DOHH2 (cell line): Measurements from ENCODE around the gene HYAL2.
A peak's percentile ranks its signal among the peaks of the same experiment; 100 is the strongest.

Experiments
- H3F3A ChIP-seq: fragments of 200-600 bp; sonication (generic), shearing (Covaris generic); 2 replicates; pipeline ENCODE4 v1.6.0; 2016; ENCODE audit warnings: antibody characterized with exemption, mild to moderate bottlenecking; ENCODE audit not compliant: control insufficient read depth, insufficient read depth
- H3K27ac ChIP-seq: fragments of 200-600 bp; sonication (generic); 2 replicates; pipeline ENCODE4 v1.5.1; 2014; ENCODE audit warnings: low read depth, mild to moderate bottlenecking, low read length, moderate library complexity
- H3K27me3 ChIP-seq: fragments of 200-600 bp; sonication (generic); 2 replicates; pipeline ENCODE4 v1.6.1; 2014; ENCODE audit warnings: mild to moderate bottlenecking, low read length, mixed read lengths; ENCODE audit not compliant: control insufficient read depth
- H3K36me3 ChIP-seq: fragments of 200-600 bp; sonication (generic); 2 replicates; pipeline ENCODE4 v1.6.1; 2014; ENCODE audit warnings: mild to moderate bottlenecking, low read length, moderate library complexity, mixed read lengths; ENCODE audit not compliant: control insufficient read depth
- H3K4me1 ChIP-seq: fragments of 200-600 bp; sonication (generic); 2 replicates; pipeline ENCODE4 v1.6.1; 2014; ENCODE audit warnings: mild to moderate bottlenecking, low read length, mixed read lengths; ENCODE audit not compliant: control insufficient read depth
- H3K4me2 ChIP-seq: fragments of 200-600 bp; sonication (generic); 2 replicates; pipeline ENCODE4 v1.6.0; 2014; ENCODE audit warnings: mild to moderate bottlenecking, low read length, moderate library complexity
- H3K4me3 ChIP-seq: fragments of 200-600 bp; sonication (generic); 2 replicates; pipeline ENCODE4 v1.5.1; 2014; ENCODE audit warnings: mild to moderate bottlenecking, low read length, mixed read lengths
- H3K79me2 ChIP-seq: fragments of 200-600 bp; sonication (generic); 2 replicates; pipeline ENCODE4 v1.6.1; 2014; ENCODE audit warnings: mild to moderate bottlenecking, low read length, mixed read lengths; ENCODE audit not compliant: control insufficient read depth
- H3K9me2 ChIP-seq: fragments of 200-600 bp; sonication (generic); replicated peaks from 2 replicates; pipeline ENCODE4 v1.6.1; 2014; ENCODE audit warnings: mild to moderate bottlenecking, low read length, mixed read lengths; ENCODE audit not compliant: control insufficient read depth
- H3K9me3 ChIP-seq: fragments of 200-600 bp; sonication (generic); 2 replicates; pipeline ENCODE4 v1.6.1; 2014; ENCODE audit warnings: antibody characterized with exemption, low read length, mixed read lengths; ENCODE audit not compliant: control insufficient read depth, insufficient read depth
- H4K20me1 ChIP-seq: fragments of 200-600 bp; sonication (generic); 2 replicates; pipeline ENCODE4 v1.6.0; 2014; ENCODE audit warnings: low read depth, mild to moderate bottlenecking, antibody characterized with exemption, low read length, moderate library complexity; ENCODE audit not compliant: control insufficient read depth, insufficient read depth
- CTCF ChIP-seq: fragments of 200-600 bp; sonication (generic); IDR thresholded peaks from one replicate; pipeline ENCODE4 v1.5.1; 2014; ENCODE audit warnings: antibody characterized with exemption, mild to moderate bottlenecking, low read depth, low read length; ENCODE audit not compliant: poor library complexity, severe bottlenecking
- EZH2phosphoT487 ChIP-seq: fragments of 200-600 bp; sonication (generic); IDR thresholded peaks from 2 replicates; pipeline ENCODE4 v1.6.1; 2017; ENCODE audit warnings: borderline replicate concordance, mild to moderate bottlenecking, antibody characterized with exemption, low read length, moderate library complexity, mixed read lengths

The HYAL2 gene

DNA sequence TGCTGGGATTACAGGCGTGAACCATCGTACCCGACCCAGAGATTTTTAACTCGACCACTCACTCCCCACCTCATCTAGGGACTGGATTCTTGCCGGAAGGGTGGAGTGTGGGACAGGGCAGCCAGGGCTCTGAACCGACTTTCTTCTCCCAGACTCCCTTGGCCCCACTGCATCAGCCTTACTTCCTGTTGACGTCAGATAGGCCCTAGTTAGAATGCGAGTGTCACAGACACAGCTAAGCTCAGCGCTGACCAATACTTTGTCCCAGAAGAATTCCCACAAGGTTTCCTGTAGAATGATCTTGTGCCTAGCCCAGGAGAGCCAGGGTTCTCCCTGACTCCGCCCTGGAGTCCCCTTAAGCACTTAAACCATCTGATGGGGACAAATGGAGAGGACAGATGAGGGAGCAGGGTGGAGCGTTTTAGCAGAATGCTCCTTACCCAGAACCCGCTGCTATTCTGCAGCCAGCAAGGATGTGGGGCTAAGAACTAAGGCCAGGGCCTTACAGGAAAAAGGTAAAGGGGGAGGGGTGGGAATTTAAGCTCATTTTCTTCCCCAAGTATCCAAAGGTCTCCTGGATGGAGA lies 11.3 kb upstream of the HYAL2 start:
- Histone ChIP-seq H3K79me2 (peaks cover 69% of the 10 kb centered on the region), H3K36me3 (peaks cover 90% of the 10 kb centered on the region), H3K27ac (no peak overlapping the region), H4K20me1 (0 out of 2 replicates have a peak, but pooled peaks cover 10% of the 10 kb centered on the region), H3K4me1 (peaks cover 44% of the 10 kb centered on the region), H3K9me3 (no peaks in the 10 kb centered on the region), H3K27me3 (no peaks in the 10 kb centered on the region), H3K9me2 (no peaks in the 10 kb centered on the region), H3F3A (peaks cover 22% of the 10 kb centered on the region), H3K4me3 (no peak overlapping the region), H3K4me2 (peak overlapping the region; percentile 41)
- no peak for TF ChIP-seq CTCF
- no peak for TF ChIP-seq EZH2phosphoT487

DNA sequence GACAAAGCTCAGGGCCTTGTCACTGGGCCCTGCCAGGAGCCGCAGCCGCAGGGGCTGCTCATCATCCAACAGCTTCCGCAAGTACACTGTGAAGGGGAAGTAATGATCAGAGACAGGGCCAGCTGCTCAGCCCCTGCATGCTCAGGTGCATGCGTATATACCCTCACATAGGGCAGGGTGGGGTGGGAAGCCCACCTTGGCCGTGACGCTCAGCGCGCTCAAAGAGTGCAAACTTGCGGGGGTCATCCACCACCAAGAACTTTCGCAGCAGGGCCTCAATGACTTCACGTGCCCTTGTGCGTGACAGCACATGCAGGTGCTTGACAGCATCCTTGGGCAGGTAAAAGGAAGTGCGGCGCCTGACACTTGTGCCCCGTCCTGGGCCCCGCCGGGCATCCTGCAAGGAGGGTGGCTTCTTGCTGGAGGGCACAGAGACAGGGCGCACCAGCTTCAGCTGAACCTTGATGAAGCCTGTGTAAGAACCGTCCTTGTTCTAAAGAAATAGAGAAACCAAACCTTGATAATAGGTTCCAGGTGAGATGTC lies 8.9 kb upstream of the HYAL2 start:
- H3K9me2 ChIP-seq, result no peaks in the 10 kb centered on the region
- H3K4me3 ChIP-seq, result no peak overlapping the region
- H3K27me3 ChIP-seq, result no peaks in the 10 kb centered on the region
- no peak overlapping the region for H3K4me2 ChIP-seq
- H3F3A ChIP-seq, result peaks cover 21% of the 10 kb centered on the region
- peaks cover 62% of the 10 kb centered on the region for H3K79me2 ChIP-seq
- H4K20me1 ChIP-seq, result 0 out of 2 replicates have a peak, but pooled peaks cover 8% of the 10 kb centered on the region
- no peak overlapping the region for H3K27ac ChIP-seq
- H3K9me3 ChIP-seq, result no peaks in the 10 kb centered on the region
- TF ChIP-seq EZH2phosphoT487, result no peak
- no peak for TF ChIP-seq CTCF
- H3K4me1 ChIP-seq, result peaks cover 46% of the 10 kb centered on the region
- peaks cover 78% of the 10 kb centered on the region for H3K36me3 ChIP-seq

- peaks cover 21% of the 10 kb centered on the region for H3F3A ChIP-seq
- H3K9me3 ChIP-seq, result no peaks in the 10 kb centered on the region
- H3K4me3 ChIP-seq, result no peak overlapping the region
- no peak overlapping the region for H3K27ac ChIP-seq
- H3K4me1 ChIP-seq, result peaks cover 38% of the 10 kb centered on the region
- H3K36me3 ChIP-seq, result peaks cover 78% of the 10 kb centered on the region
- no peaks in the 10 kb centered on the region for H3K9me2 ChIP-seq
- H3K4me2 ChIP-seq, result no peak overlapping the region
- peaks cover 57% of the 10 kb centered on the region for H3K79me2 ChIP-seq
- H4K20me1 ChIP-seq, result no peaks in the 10 kb centered on the region
- no peaks in the 10 kb centered on the region for H3K27me3 ChIP-seq
- no peak for TF ChIP-seq EZH2phosphoT487
- TF ChIP-seq CTCF, result no peak
Observed at GRCh38 chr3:50330330-50330729, 7.8 kb upstream of the HYAL2 start.
